Uterus (tissue), 4 donors: ENCODE measurements around the gene MAP4. TPM values are rescaled to one million over a fixed set of nuclear protein-coding genes. Genes with fewer than 3 reads are reported as not detected.

Experiments
- DNase-seq, 2 donors: peaks; one replicate each; pipeline ENCODE4 v3.0.0-alpha.2; 2019 to 2020
- H3K27ac ChIP-seq, 2 donors: fragments of 200-600 bp; sonication (generic); 1 replicate in 1 of 2; 2 replicates in 1 of 2; pipeline ENCODE4 v1.5.1; 2016 to 2018
- H3K27me3 ChIP-seq, 2 donors: fragments of 200-600 bp; sonication (generic); one replicate each; pipeline ENCODE4 v1.5.1; 2018 to 2019; ENCODE audit warnings: control low read depth in 1 of 2
- H3K36me3 ChIP-seq, 2 donors: fragments of 200-600 bp; sonication (generic); one replicate each; pipeline ENCODE4 v1.5.1; 2019; ENCODE audit warnings: control low read depth in 1 of 2
- H3K4me1 ChIP-seq, 2 donors: fragments of 200-600 bp; sonication (generic); one replicate each; pipeline ENCODE4 v1.5.1; 2018 to 2019; ENCODE audit warnings: control low read depth in 1 of 2
- H3K4me3 ChIP-seq, 2 donors: fragments of 200-600 bp; sonication (generic); 1 replicate in 1 of 2; 2 replicates in 1 of 2; pipeline ENCODE4 v1.5.1; 2018 to 2019; ENCODE audit warnings: mild to moderate bottlenecking in 1 of 2
- H3K9me3 ChIP-seq, 2 donors: fragments of 200-600 bp; sonication (generic); one replicate each; pipeline ENCODE4 v1.5.1; 2019; ENCODE audit warnings: control low read depth in 1 of 2
- CTCF ChIP-seq, 4 experiments: fragments of 200-600 bp in 2 of 4; fragments of 450-650 bp in 2 of 4; sonication (generic) in 2 of 4; IDR thresholded peaks; one replicate each; pipeline ENCODE4 v1.5.1; 2016 to 2019; ENCODE audit warnings: antibody characterized with exemption in 4 of 4, mild to moderate bottlenecking in 2 of 4, moderate library complexity in 1 of 4
- POLR2A ChIP-seq, 2 donors: fragments of 450-650 bp; IDR thresholded peaks; one replicate each; pipeline ENCODE4 v1.6.1; 2016; ENCODE audit warnings: antibody characterized with exemption in 2 of 2, mild to moderate bottlenecking in 1 of 2, moderate library complexity in 1 of 2
- intact Hi-C: fragments of 100-400 bp; cut with DNase I; formaldehyde crosslinking; loops from one replicate; pipeline ENCODE4 v1.15.1; 2023; ENCODE audit warnings: low total_unique reads
- total RNA-seq, 4 donors: library from RNA; depleted of rRNA in 3 of 4; stranded (reverse); fragments of >200 nt in 3 of 4; gene quantifications; one replicate each; pipeline versions ENCODE4 v1.1.0 to v1.2.4, GENCODE V29; 2014 to 2023
- donor health status: DM: yes; HTN: yes; CAD: no.

MAP4 gene
- total RNA-seq, 4 donors from 2014 or later: 51.5 to 264 (median 79.7) TPM

- TF ChIP-seq CTCF (IDR thresholded peaks at IDR 0.05) (no peak), POLR2A (IDR thresholded peaks at IDR 0.05) (no peak)
- Histone ChIP-seq H3K27me3 (no peaks in the 10 kb centered on the region), H3K27ac (peak overlapping the region; percentile 52 to 65), H3K4me1 (peaks cover 0 to 9% of the 10 kb centered on the region in 2 donors), H3K36me3 (no peaks in the 10 kb centered on the region), H3K4me3 (no peak overlapping the region), H3K9me3 (no peaks in the 10 kb centered on the region)
- no peak for DNase-seq
- intact Hi-C loops: no loop called here
These were observed 17.8 kb upstream of the MAP4 start for GRCh38 chr3:48034000-48034516.

GRCh38 chr3:48030188-48030587, 14.0 kb upstream of the MAP4 start:
- H3K27ac ChIP-seq: no peak overlapping the region
- no peak overlapping the region for H3K4me3 ChIP-seq
- DNase-seq: no peak
- no peaks in the 10 kb centered on the region for H3K9me3 ChIP-seq
- TF ChIP-seq POLR2A (IDR thresholded peaks at IDR 0.05) (no peak), CTCF (IDR thresholded peaks at IDR 0.05) (no peak)
- H3K27me3 ChIP-seq: no peaks in the 10 kb centered on the region
- intact Hi-C loops: no loop called here
- no peaks in the 10 kb centered on the region for H3K36me3 ChIP-seq
- H3K4me1 ChIP-seq: peaks cover 0 to 8% of the 10 kb centered on the region in 2 donors

GRCh38 chr3:48026951-48027908, 11.0 kb upstream of the MAP4 start:
- H3K36me3 ChIP-seq: no peaks in the 10 kb centered on the region
- H3K27me3 ChIP-seq: no peaks in the 10 kb centered on the region
- H3K4me1 ChIP-seq: no peaks in the 10 kb centered on the region
- H3K4me3 ChIP-seq: no peak overlapping the region
- DNase-seq: no peak
- no peaks in the 10 kb centered on the region for H3K9me3 ChIP-seq
- TF ChIP-seq POLR2A (IDR thresholded peaks at IDR 0.05): no peak
- no peak for TF ChIP-seq CTCF (IDR thresholded peaks at IDR 0.05)
- H3K27ac ChIP-seq: no peak overlapping the region
- intact Hi-C loops: no loop called here

- H3K27me3 ChIP-seq: no peaks in the 10 kb centered on the region
- H3K36me3 ChIP-seq: no peaks in the 10 kb centered on the region
- no peak overlapping the region for H3K27ac ChIP-seq
- no peak for DNase-seq
- intact Hi-C loops: no loop called here
- H3K9me3 ChIP-seq: no peaks in the 10 kb centered on the region
- no peak for TF ChIP-seq POLR2A (IDR thresholded peaks at IDR 0.05)
- TF ChIP-seq CTCF (IDR thresholded peaks at IDR 0.05): no peak
- no peak overlapping the region for H3K4me3 ChIP-seq
- H3K4me1 ChIP-seq: no peaks in the 10 kb centered on the region
These were observed 9.9 kb upstream of the MAP4 start for GRCh38 chr3:48026098-48026497.

GRCh38 chr3:48024401-48024800, 8.2 kb upstream of the MAP4 start:
- Histone ChIP-seq H3K27me3 (no peaks in the 10 kb centered on the region), H3K27ac (no peak overlapping the region), H3K9me3 (no peaks in the 10 kb centered on the region), H3K4me3 (no peak overlapping the region), H3K36me3 (no peaks in the 10 kb centered on the region), H3K4me1 (no peaks in the 10 kb centered on the region)
- intact Hi-C loops: no loop called here
- TF ChIP-seq POLR2A (IDR thresholded peaks at IDR 0.05): no peak
- TF ChIP-seq CTCF (IDR thresholded peaks at IDR 0.05): no peak
- no peak for DNase-seq
